Measurements from ENCODE around the gene TOM1L2.
A peak's percentile ranks its signal among the peaks of the same experiment; 100 is the strongest.
"Not testable (repeated sequence)": the region's sequence is repeated elsewhere in the genome, so short reads cannot be mapped to it uniquely, and the experiment has no call there.

TOM1L2 gene

DNA sequence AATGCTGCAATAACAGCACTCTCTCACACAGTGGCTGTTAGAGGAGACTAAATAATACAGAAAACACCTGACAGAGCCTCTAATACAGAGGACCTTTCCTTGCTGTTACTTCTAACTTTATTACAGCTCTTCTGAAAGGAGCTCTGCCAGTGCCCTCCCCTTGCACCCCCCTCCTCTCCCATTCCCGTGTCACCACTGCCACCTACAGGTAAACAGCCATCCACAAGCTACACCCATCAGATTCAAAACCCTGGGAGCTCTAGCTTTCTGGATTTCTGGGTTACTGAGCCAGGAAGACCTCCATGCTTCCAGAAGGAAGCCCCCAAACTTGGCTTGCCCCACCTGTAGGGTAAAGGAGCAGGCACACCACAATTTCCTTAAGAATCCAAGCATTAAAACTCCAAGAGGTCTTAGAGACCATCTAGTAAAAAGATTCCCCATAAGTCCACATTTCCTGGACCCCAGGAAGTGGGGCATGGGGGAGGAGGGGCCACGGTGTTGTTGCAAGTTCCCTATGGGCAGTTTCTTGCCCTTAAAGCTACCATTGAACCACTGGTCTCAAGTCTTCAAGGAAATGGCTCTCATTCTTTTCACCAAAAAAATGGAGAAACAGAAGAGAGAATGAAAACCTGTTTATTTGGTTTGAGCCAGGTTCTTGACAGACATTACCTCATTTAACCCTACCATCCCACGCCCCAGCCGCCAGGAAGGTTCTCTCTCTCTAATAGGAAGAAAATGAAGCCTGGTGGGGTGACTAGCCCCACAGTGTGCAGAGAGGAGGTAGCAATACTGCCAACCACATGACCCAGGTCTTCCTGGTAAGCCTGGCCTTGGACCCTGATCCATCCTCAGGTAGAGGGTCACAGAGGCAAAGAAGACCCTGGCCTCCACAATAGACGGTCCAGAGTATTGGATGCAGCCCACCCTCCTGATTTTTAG is 52.8 kb downstream of the TOM1L2 start:
- DNase-seq = peak; percentile 27

DNA sequence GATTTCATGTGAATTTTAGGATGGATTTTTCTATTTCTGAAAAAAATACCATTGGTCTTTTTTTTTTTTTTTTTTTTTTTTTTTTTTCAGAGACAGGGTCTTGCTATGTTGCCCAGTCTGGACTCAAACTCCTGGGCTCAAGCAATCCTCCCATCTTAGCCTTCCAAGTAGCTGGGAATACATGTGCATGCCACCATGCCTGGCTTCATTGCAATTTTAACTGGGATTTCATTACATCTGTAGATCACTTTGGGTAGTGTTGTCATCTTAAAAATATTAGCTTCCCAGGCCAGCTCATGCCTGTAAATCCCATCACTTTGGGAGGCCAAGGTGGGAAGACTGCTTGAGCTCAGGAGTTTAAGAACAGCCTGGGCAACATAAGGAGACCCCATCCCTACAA is 54.8 kb downstream of the TOM1L2 start:
- no peak for DNase-seq

DNA sequence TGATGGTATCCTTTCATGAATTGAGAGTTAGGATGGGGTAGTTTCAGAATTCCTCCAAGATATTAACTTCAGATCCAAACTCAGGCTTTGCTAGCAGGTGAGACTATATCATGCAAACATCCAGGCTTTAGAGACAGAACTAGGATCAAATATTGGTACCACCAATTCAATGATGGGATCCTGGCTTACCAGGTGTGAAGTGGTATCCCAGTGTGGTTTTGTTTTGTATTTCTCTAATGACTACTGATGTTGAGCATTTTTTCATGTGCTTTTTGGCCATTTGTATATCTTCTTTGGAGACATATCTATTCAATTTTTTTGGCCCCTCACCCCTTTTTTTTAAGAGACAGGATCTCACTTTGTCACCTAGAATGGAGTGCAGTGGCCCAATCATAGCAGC is 57.0 kb downstream of the TOM1L2 start:
- DNase-seq = no peak

DNA sequence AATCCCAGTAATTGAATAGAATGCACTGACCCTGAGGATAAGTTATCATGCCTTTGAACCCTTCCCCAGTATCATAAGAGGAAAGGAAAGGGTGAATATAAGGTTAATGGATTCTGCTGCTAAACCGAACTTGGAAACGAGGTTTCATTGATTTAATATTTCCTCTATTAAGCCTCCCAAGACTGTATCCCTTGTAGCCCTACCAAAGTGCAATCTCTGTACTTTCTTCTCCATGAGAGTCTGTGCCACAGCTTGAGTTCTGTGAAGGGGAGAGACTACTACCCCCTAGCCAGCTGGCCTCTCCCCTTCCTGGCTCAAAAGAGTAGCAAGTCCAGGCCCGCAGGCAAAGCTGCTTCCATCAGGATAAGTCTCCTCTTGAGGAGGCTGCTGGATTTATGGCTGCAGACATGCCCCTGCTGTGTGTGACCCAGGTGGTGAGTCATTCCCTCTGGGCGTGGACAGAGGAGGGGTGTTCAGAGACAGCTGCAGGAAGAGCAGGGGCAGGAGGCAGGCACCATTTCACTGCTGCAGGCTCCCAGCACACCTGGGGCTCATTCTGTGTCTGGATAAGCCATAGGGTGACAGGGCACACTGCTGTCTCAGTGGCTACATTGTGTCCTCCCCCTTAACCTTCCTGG is 58.4 kb downstream of the TOM1L2 start:
- DNase-seq = peak; percentile 16

DNA sequence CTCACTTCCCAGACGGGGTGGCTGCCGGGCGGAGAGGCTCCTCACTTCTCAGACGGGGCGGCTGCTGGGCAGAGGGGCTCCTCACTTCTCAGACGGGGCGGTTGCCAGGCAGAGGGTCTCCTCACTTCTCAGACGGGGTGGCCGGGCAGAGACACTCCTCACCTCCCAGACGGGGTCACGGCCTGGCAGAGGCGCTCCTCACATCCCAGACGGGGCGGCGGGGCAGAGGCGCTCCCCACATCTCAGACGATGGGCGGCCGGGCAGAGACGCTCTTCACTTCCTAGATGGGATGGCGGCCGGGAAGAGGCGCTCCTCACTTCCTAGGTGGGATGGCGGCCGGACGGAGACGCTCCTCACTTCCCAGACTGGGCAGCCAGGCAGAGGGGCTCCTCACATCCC is 59.9 kb downstream of the TOM1L2 start:
- DNase-seq = not testable (repeated sequence)

DNA sequence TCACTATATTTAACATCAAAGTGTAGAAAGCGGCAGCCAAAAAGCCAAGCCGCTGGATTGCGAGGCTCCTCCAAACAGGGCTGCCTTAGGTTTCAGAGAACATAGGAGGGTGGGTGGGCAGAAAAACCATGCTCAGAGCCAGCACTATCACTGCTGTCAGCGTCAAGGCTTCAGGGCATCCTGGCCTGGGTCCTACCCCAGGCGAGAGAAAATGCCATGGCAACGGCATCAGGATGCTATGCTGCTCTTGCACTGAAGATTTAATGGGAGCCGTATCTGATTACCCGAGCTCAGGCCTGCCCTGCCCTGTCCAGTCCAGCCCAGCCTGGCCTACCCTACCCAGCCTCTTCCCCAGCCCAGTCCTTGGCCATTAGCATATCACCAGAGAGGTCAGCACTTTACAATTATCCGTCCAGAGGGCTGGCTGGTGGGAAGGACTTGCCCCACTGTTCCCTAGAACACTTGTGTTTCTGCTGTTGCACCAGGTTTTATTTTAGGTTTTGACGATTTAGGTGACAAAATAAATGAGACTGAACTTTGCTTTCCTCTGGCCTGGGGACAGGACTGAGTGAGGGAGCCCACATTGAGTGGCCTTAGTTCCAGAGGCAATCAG is 61.1 kb downstream of the TOM1L2 start:
- DNase-seq = no peak

DNA sequence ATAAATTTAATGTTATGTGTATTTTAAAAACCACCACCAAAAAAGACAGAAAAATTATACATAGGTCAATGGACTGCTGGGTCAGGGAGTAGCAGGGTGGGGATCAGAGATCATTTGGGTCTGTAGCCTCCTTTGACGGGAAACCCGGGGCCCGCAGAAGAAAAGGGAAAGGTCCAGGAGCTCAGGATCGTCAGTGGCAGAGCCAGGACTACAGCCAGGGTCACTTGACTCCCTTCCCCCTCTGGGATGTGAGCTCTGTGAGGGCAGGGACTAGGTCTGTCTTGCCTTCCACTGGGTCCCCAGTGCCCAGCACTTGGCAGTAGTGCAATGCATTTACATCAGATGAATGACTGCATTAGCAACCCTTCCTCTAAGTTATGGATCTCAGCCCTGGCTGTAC is 62.1 kb downstream of the TOM1L2 start:
- no peak for DNase-seq

DNA sequence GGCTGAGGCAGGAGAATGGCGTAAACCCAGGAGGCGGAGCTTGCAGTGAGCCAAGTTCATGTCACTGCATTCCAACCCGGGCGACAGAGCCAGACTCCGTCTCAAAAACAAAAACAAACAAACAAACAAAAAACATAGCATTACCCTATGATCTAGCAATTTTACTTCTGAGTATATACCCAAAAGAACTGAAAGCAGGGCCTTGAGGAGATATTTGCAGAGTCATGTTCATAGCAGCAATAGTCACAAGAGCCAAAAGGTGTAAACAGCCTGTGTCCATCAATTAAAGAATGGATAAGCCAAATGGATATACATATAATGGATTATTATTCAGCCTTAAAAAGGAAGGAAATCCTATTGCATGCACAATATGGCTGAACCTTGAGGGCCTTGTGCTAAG is 63.1 kb downstream of the TOM1L2 start:
- DNase-seq = no peak

DNA sequence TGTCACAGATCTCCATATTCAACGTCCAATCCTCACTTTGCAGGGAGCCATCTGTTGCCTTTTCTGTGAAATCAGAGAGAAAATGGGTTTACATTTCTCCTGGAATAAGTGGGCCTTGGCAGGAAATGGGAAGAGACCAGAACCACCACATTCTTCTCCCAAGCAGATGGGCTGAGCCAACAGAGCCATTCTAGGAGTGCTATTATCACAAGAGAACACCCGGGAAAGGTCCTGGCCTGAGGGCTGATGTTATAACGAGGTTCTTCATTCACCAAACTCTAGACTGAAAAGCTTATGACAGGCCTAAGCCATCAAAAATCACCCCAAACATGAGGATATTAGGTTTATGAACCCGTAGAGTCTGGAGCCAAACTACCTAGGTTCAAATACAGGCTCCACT is 64.7 kb downstream of the TOM1L2 start:
- no peak for DNase-seq

DNA sequence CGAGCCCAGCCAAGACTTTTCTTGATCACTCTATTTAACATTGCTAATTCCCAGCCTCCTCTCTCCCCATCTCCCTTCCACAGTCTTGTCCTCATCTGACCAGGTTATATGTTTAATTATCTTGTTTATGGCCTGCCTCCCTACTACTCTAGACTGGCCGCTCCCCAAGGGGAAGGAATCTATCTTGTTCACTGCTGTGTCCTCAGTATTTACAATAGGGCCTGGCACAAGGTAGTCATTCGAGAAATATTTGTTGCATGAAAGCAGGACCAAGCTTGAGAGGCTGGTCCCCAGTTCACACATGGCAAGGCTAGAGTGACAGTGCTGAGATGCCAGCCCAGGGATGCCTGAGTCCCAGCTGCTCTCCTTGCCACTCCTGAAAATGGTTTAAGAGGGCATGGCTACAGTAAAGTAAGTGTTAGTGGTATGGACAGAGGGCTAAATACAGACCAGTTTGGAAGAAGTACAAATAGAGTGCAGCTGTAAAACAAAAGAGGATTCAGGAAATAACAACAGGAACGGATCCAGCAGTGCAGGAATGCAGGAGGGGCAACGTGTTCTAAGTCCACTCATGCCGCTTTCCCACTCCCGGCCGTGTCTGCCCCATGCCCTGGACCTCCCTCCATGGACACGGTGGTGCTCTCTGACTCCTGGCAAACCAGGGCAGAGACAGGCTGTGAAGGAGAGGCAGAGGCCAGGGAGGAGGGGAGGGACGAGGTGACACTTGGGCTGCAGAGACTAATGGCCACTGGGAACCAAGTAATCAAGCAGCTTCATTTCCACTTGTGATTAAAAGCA is 65.6 kb downstream of the TOM1L2 start:
- DNase-seq = no peak

DNA sequence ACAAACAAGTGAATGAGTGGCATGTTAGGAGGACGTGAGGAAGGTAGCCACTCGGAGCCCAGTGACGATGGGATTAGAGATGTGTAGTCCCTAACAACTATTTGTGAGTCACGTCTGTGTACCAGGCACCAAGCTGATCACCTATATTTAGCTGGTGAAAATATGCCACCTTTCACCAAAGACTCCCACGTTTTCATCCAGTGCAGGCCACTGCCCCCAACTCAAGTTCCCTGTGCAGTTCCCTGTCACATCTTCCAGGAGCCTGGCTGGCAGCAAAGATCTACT is 67.2 kb downstream of the TOM1L2 start:
- DNase-seq = no peak

DNA sequence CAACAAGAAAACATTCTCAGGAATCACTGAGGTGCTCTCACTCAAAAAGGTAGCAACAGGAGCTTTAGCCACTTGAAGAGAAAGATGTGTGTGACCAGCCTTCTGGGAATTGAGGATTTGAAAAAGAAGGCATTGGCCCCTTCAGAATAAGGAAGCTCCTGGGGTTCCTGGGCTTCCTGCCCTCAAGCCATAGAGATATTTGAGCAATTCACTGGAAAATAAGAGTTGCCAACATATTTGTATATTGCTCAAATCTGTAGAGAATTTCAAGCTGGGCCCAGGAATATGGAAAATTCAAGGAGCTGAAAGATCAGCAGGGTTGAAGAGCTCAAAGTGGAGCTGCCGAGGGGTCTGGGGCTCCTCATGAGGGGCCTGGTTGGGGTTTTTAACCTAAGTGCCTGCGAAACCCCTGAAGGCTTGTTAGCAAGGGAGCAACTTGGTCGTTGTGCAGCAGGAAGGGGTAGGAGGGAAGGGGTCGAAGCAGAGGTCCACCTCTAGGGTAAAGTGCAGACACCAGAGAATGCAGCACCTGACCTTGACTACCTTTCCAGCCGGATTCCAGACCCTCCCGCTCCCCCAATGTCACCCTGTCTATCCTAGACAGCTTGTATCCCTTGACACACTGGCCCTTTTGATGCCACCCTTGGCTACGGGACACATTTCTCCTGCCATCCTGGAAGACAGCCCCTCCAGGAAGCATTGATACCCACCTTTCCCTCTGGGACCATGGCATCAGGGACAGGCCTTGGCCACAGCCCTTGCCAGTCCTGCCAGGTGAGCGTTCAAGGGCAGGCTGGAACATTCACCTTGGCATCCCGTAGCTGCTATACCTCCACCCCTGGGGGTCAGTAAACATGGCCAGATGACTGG is 67.8 kb downstream of the TOM1L2 start:
- DNase-seq = no peak

DNA sequence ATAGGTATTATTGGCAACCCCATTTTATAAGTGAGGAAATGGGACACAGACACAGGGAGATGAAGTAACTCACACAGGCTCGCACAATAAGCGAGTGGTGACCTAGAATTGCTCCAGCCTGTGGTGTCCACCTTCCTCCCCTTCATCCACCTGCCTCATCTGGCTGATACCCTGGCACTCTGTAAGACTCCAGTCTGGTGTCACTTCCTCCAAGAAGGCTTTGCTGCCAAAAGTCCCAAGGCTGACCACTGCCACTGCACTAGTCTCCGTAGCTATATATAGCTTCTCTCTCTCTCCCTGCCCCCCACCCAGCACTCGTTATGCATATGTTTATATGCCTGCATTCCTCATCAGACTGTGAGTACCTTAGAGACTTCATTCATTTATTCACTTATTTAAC is 69.3 kb downstream of the TOM1L2 start:
- DNase-seq = no peak

DNA sequence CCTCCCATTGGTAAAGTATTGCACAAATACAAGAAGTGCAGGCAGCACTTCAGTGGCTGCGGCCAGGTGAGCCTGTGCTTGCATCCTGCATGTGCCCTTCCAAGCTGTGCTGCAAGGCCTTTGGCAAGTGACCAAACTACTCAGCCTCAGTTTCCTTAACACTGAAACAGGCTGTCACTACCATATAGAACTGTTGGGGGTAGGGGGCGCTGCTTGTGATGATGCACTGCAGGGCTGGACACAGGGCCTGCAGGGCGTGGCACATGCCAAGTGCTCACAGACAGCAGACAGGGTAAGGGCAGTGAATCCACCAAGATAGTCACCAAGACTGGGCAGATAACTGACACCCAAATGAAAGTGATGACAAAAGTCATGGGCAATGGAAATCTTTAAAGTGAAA is 69.8 kb downstream of the TOM1L2 start:
- DNase-seq = no peak

DNA sequence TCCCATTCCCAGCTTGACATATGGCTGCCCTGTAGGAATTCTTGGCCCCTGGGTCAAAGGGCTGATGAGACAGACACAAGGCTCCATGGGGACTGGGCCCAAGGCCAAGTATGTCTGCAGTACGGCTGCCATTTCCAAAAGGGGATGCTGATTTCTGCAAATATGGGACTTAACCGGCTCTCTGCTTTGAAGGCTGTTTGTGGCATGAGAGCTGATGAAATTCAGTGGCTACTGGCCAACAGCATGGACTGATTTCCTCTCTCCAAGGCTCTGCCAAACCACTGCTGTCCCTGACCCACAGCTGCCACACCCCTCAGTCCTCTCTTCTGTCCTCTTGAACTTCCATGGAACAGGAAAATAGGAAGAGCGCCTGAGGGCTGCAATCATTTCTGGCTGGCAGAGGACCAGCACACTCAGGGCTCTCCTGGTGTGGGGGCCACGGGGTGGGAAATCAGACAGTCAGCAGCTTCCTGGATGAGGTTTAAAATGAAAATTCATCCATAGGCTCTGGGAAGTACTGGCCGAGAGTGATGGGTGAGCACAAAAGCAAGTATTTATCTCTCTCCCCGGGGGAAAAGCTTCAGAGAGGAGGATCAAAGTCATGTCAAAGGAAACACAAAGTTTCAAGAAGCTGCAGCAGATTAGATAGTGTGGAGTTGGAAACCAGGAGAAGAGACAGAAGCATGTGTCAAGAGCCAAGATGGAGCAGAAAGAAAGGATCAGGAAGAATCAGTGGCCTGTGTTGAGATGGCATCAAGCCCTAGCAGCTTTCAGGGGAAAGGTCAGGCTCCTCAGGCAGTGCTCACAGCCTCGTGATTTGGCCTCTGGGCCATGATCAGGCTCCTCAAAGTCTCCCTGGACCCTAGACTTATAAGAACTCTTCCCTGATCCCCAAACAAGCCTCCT is 71.3 kb downstream of the TOM1L2 start:
- DNase-seq = no peak

DNA sequence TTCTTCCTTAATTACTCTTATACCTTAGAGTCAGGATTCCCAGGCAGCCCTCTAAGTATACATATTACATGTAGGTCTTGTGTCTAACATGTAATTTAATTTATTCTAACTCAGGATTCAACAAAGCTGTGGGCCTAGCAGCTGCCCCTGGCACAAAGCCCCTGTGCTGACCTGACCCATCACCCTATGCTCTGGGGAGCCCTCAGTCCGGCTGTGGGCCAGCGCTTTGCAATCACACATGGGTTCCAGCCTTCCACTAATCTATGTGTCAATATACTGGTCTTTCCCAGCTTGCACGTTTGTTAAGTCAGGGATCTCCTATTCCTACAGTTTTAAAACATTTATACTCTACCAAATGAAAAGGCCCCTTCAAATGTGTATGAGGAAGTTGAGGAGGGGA is 72.7 kb downstream of the TOM1L2 start:
- DNase-seq = no peak

DNA sequence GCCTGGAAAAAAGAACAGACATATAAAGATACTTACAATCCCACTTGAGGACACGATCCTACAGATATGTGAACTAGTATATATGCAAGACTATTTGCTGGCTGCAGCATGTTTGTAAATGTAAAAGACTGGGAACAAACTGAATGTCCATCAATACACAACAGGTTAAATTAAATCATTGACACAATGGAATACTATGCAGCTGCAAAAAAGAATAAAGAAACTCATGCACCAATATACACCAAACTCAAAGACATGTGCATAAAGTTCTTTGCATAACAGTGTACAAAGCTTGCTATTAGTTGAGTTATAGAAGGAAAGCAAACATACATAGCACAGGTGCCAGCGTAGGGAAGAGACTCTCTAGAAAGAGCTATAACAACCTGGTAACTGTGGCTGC is 73.5 kb downstream of the TOM1L2 start:
- no peak for DNase-seq

DNA sequence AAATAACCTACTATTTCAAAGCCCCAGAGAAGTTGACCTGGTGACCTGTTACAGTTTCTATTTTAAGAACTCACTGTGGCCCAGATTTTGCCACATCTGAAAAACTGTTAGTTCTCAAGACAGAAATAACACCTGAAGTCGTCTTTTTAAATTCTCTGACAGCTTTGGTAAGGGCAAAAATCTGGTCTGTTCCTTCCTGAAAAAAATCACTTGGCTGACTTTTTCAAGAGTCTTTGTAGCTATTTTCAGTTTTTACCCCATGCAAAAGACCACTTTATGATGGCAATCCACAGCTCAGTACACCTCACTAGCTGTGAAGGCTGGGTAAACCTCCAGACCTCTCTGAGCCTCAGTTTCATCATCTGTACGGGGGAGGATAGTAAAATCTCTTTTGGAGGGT is 74.8 kb downstream of the TOM1L2 start:
- DNase-seq = no peak

DNA sequence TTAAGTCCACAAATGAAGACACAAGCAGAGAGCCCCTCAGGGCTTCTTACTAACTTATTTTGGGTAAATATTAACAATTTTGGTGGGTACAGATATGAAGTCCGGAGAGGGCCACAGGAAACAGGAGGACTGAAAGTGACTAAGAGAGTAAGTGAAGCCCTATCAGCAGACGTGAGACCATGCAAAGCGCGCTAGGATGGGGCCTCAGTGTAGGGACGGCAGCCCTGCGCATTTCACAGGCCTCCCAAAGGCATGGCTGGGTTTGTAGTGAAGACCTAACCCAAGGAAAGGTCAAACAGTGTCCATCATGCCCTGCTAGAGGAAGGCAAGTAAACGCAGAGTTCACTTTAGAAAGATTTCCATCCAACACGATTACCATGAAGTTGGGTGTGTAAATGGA is 75.5 kb downstream of the TOM1L2 start:
- DNase-seq = no peak

DNA sequence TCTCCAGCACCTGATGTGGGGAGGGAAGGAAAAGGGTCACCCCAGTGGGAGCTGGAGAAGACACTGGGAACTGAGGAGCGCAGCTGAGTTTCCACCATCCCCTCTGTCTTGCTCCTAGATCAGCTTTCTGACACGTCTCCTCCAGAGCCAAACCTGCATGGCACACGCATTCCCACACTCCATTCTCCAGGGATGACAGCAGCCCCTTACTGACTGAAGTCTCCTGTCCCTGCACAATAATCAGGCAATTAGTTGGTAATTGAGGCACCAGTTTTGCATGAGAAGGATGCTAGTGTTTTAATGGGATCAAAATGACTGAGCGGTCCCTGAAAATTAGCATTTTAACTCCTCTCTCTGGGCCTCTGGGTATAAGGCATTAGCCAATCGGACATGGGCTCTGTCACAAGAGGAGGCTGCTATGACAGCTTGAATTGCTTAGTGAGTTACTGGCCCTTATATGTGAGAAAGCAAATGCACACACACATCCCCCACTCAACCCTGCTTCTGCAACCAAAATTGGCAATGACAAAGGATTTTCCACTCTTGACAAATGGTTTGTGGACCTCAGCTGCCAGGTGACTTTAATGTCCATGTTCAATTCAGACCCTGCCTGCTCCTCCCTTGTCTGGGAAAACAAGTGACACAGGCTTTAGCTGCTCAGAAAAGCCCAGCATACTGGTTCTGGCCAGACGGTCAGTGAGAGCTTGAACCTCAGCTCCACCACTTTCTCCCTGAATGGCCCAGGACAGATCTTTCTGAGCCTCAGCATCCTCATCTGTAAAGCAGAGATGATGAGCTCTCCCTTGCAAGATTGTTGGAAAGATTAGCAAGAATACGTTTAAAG is 78.2 kb downstream of the TOM1L2 start:
- DNase-seq = no peak
